IMR-90 (cell line): Measurements from ENCODE around the gene AXIN2. TPM values are rescaled to one million over a fixed set of nuclear protein-coding genes. Genes with fewer than 3 reads are reported as not detected.

Source experiments
- ATAC-seq: fragments of 200-7000 bp; cut with Tn5 transposase; 2 replicates; pipeline ENCODE4 v1.9.1; 2020; ENCODE audit warnings: low read depth, mild to moderate bottlenecking, moderate library complexity
- BruUV-seq: library from RNA; stranded (reverse); fragments of 400-500 nt; replicated peaks from 2 replicates; lab custom pipeline; 2021; lab: Mats Ljungman, UMichigan
- CTCF ChIA-PET: fragments of 300-600 bp; formaldehyde crosslinking; extraction: SDS; loops from one replicate; lab custom pipeline; 2021; ENCODE audit warnings: antibody characterized with exemption; lab: Yijun Ruan, JAX
- POLR2A ChIA-PET: fragments of 300-600 bp; sonication (Branson Sonifier 250); formaldehyde crosslinking; loops from one replicate; lab custom pipeline; 2022; ENCODE audit warnings: antibody characterized with exemption; ENCODE audit not compliant: unreplicated experiment; lab: Charles Lee
- DNase-seq: peaks from one replicate; pipeline ENCODE4 v3.0.0; 2013
- H2AFZ ChIP-seq: replicated peaks from 2 replicates; pipeline ENCODE3; 2013; ENCODE audit warnings: low read length, mild to moderate bottlenecking; ENCODE audit not compliant: poor library complexity
- H2AK5ac ChIP-seq: 2 replicates; pipeline ENCODE4 v1.6.1; 2013; ENCODE audit warnings: low read depth, low read length, inconsistent platforms
- H2AK9ac ChIP-seq: replicated peaks from 2 replicates; pipeline ENCODE3; 2013; ENCODE audit warnings: mild to moderate bottlenecking, low read depth, low read length, moderate library complexity; ENCODE audit not compliant: poor library complexity
- H2BK120ac ChIP-seq: 2 replicates; pipeline ENCODE4 v1.6.1; 2013; ENCODE audit warnings: low read depth, low read length, inconsistent platforms
- H2BK15ac ChIP-seq: 3 replicates; pipeline ENCODE4 v1.6.1; 2013; ENCODE audit warnings: low read depth, low read length, inconsistent platforms
- H2BK20ac ChIP-seq: 2 replicates; pipeline ENCODE4 v1.6.1; 2013; ENCODE audit warnings: low read depth, mild to moderate bottlenecking, inconsistent platforms, low read length, moderate library complexity
- H2BK5ac ChIP-seq: 2 replicates; pipeline ENCODE4 v1.6.1; 2013; ENCODE audit warnings: mild to moderate bottlenecking, low read depth, low read length, inconsistent platforms; ENCODE audit not compliant: poor library complexity, severe bottlenecking
- H3K14ac ChIP-seq: replicated peaks from 2 replicates; pipeline ENCODE4 v1.6.1; 2013; ENCODE audit warnings: low read depth, low read length, inconsistent platforms
- H3K18ac ChIP-seq: 2 replicates; pipeline ENCODE4 v1.6.1; 2013; ENCODE audit warnings: low read depth, low read length, control low read depth
- H3K23ac ChIP-seq: 2 replicates; pipeline ENCODE4 v1.6.1; 2013; ENCODE audit warnings: low read depth, low read length, inconsistent platforms
- H3K27ac ChIP-seq: 2 replicates; pipeline ENCODE4 v1.5.1; 2013; ENCODE audit warnings: mild to moderate bottlenecking, control low read depth, low read length; ENCODE audit not compliant: insufficient read depth
- H3K27me3 ChIP-seq: 2 replicates; pipeline ENCODE4 v1.6.1; 2013; ENCODE audit warnings: low read length; ENCODE audit not compliant: control insufficient read depth, insufficient read depth
- H3K36me3 ChIP-seq: 2 replicates; pipeline ENCODE4 v1.6.1; 2013; ENCODE audit warnings: low read length, mixed read lengths; ENCODE audit not compliant: control insufficient read depth, insufficient read depth
- H3K4ac ChIP-seq: 2 replicates; pipeline ENCODE4 v1.6.1; 2013; ENCODE audit warnings: low read depth, low read length, inconsistent platforms
- H3K4me1 ChIP-seq: 2 replicates; pipeline ENCODE4 v1.6.1; 2013; ENCODE audit warnings: low read length, mixed read lengths; ENCODE audit not compliant: control insufficient read depth, insufficient read depth
- H3K4me2 ChIP-seq: 2 replicates; pipeline ENCODE4 v1.6.1; 2013; ENCODE audit warnings: low read depth, mild to moderate bottlenecking, control low read depth, low read length, moderate library complexity
- H3K4me3 ChIP-seq: 2 replicates; pipeline ENCODE4 v1.5.1; 2013; ENCODE audit warnings: low read depth, mild to moderate bottlenecking, control low read depth, low read length, moderate library complexity; ENCODE audit not compliant: insufficient read depth
- H3K56ac ChIP-seq: 2 replicates; pipeline ENCODE4 v1.6.1; 2013; ENCODE audit warnings: low read length, inconsistent platforms; ENCODE audit not compliant: insufficient read depth; ENCODE audit errors: extremely low read depth
- H3K79me1 ChIP-seq, 2 experiments: 2 replicates each; pipeline ENCODE4 v1.6.1; 2013; ENCODE audit warnings: low read length in 2 of 2, inconsistent platforms in 1 of 2, low read depth in 1 of 2
- H3K9ac ChIP-seq: 2 replicates; pipeline ENCODE4 v1.6.1; 2013; ENCODE audit warnings: low read depth, low read length, control low read depth
- H3K9me1 ChIP-seq: 2 replicates; pipeline ENCODE4 v1.6.1; 2013; ENCODE audit warnings: low read length, inconsistent platforms; ENCODE audit not compliant: insufficient read depth
- H3K9me3 ChIP-seq: 2 replicates; pipeline ENCODE4 v1.6.1; 2013; ENCODE audit warnings: low read length; ENCODE audit not compliant: control insufficient read depth, insufficient read depth
- H4K20me1 ChIP-seq: 2 replicates; pipeline ENCODE4 v1.6.1; 2013; ENCODE audit warnings: low read length, inconsistent platforms; ENCODE audit not compliant: insufficient read depth
- H4K5ac ChIP-seq: 2 replicates; pipeline ENCODE4 v1.6.1; 2013; ENCODE audit warnings: mild to moderate bottlenecking, low read depth, low read length, control low read depth
- H4K8ac ChIP-seq, 2 experiments: 2 replicates each; pipeline ENCODE4 v1.6.1; 2013; ENCODE audit warnings: low read depth in 2 of 2, low read length in 2 of 2, control low read depth in 1 of 2, inconsistent platforms in 1 of 2
- H4K91ac ChIP-seq: 2 replicates; pipeline ENCODE4 v1.6.1; 2013; ENCODE audit warnings: low read depth, low read length, inconsistent platforms; ENCODE audit not compliant: insufficient read depth
- CHD1 ChIP-seq: IDR thresholded peaks from 2 replicates; pipeline ENCODE4 v1.6.1; 2012; ENCODE audit warnings: low read depth, low read length, improper control_type of control experiment
- FOS ChIP-seq: fragments of 150-350 bp; IDR thresholded peaks from 2 replicates; pipeline ENCODE4 v1.6.1; 2016; ENCODE audit warnings: low read depth, low read length
- WGBS, 2 experiments: methylation state at CpG; one replicate each; pipeline versions ENCODE4 v1.1.5 to v1.1.7; 2013; ENCODE audit warnings: missing lambda C conversion rate in 2 of 2; ENCODE audit not compliant: insufficient read length in 1 of 2; ENCODE audit errors: extremely low coverage in 2 of 2; 5-methylcytosine and 5-hydroxymethylcytosine counted together
- dilution Hi-C: fragments of 300-500 bp; cut with HindIII; formaldehyde crosslinking; loops from one replicate; pipeline ENCODE4 v1.14.3; 2018; ENCODE audit warnings: low sequenced_read_pairs; ENCODE audit not compliant: unreplicated experiment
- in situ Hi-C: fragments of 300-500 bp; cut with MboI; formaldehyde crosslinking; loops from 3 replicates; pipeline ENCODE4 v1.14.3; 2019; ENCODE audit warnings: low sequenced_read_pairs, inconsistent platforms, mixed read lengths
- intact Hi-C: fragments of 100-400 bp; cut with micrococcal nuclease; formaldehyde crosslinking; loops from 2 replicates; pipeline ENCODE4 v1.10.0; 2022
- polyA plus RNA-seq, 3 experiments: library from polyadenylated mRNA; depleted of rRNA; stranded (reverse); fragments of >200 nt; gene quantifications; 2 replicates each; pipeline ENCODE4 v1.2.3, GENCODE V29; 2012; ENCODE audit warnings: low replicate concordance in 1 of 3
- total RNA-seq: library from RNA; depleted of rRNA; stranded (reverse); fragments of >200 nt; gene quantifications from 2 replicates; pipeline ENCODE4 v1.2.3, GENCODE V29; 2012
- TF ChIP-seq, protein P1 (sequence below): fragments of 150-350 bp; IDR thresholded peaks from 2 replicates; pipeline ENCODE4 v1.6.1; 2017; ENCODE audit warnings: mild to moderate bottlenecking, antibody characterized with exemption, low read length, low read depth

The AXIN2 gene
- total and polyA plus RNA-seq, 2 of the 4 experiments (the other 2 are of a cell fraction): 0.91 to 1.8 TPM

DNA sequence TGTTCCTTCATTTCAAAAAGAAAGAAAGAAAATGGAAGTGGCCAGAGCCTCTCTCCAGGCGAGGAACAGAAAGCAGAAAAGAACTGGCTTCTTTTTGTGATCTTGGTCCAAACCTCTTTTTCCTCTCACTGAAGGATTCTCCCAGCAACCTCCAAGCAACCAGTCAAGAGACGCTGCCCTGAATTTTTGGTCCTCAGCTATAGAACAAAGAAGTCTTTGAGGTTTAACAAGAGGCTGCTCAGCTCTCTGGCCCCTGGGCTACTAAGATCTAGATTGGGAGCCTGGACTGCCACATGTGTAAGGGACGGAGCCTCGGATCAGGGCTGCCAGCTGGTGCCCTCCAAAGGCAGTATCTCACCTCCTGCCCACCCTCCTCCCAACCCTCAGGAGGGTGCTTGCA lies 62.6 kb downstream of the AXIN2 start:
- Histone ChIP-seq H3K4ac (no peak overlapping the region), H3K4me3 (no peak overlapping the region), H2BK15ac (no peak overlapping the region), H2BK20ac (no peak overlapping the region), H3K79me1 (no peaks in the 10 kb centered on the region), H3K18ac (no peak overlapping the region), H2AK9ac (no peak overlapping the region), H4K5ac (no peak overlapping the region), H3K27me3 (peaks cover 19% of the 10 kb centered on the region), H3K56ac (no peak overlapping the region), H3K27ac (no peak overlapping the region), H3K9me1 (no peaks in the 10 kb centered on the region), H4K91ac (no peak overlapping the region), H3K9ac (no peak overlapping the region), H4K20me1 (no peaks in the 10 kb centered on the region), H3K23ac (no peak overlapping the region), H3K9me3 (no peaks in the 10 kb centered on the region), H4K8ac (no peak overlapping the region), H3K36me3 (no peaks in the 10 kb centered on the region), H2AK5ac (no peak overlapping the region), H2AFZ (no peak overlapping the region), H3K14ac (no peak overlapping the region), H3K4me1 (no peaks in the 10 kb centered on the region), H3K4me2 (no peak overlapping the region), H2BK5ac (no peak overlapping the region), H2BK120ac (no peak overlapping the region)
- ChIA-PET POLR2A (no interaction called here), CTCF (interaction anchor here (0.6 kb wide), 1 partner anchor 11 kb away, joined by 4 read pairs; no protein-coding TSS in a partner anchor)
- intact Hi-C loops (no loop called here), in situ Hi-C loops (no loop called here), dilution Hi-C loops (no loop called here)
- DNase-seq: no peak
- 100% methylated on average over 1 of the region's 4 CpGs; no CpG with 5 or more reads in 1 of the 2 experiments for WGBS, 2 experiments
- TF ChIP-seq CHD1 (no peak), FOS (no peak)
- TF ChIP-seq, protein P1, sequence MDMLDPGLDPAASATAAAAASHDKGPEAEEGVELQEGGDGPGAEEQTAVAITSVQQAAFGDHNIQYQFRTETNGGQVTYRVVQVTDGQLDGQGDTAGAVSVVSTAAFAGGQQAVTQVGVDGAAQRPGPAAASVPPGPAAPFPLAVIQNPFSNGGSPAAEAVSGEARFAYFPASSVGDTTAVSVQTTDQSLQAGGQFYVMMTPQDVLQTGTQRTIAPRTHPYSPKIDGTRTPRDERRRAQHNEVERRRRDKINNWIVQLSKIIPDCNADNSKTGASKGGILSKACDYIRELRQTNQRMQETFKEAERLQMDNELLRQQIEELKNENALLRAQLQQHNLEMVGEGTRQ: no peak
- BruUV-seq: no TSS peak
- ATAC-seq: no peak
